Transverse colon (tissue), 4 donors: ENCODE measurements around the gene TRIM45.

Experiments
- POLR2A ChIP-seq: fragments of 450-650 bp; IDR thresholded peaks from one replicate; pipeline ENCODE4 v1.6.1; 2016; ENCODE audit warnings: antibody characterized with exemption, mild to moderate bottlenecking, moderate library complexity
- POLR2AphosphoS5 ChIP-seq, 3 donors: sonication (generic); formaldehyde crosslinking; IDR thresholded peaks; one replicate each; pipeline ENCODE4 v1.6.1; 2016; ENCODE audit warnings: antibody characterized with exemption in 3 of 3
- TF ChIP-seq, protein P1 (sequence below), 5 experiments: fragments of 200-600 bp in 3 of 5; fragments of 450-650 bp in 2 of 5; sonication (generic) in 3 of 5; IDR thresholded peaks; 1 replicate in 2 of 5; 2 replicates in 3 of 5; pipeline ENCODE4 v1.5.1; 2016 to 2017; ENCODE audit warnings: antibody characterized with exemption in 5 of 5, inconsistent platforms in 3 of 5, mild to moderate bottlenecking in 2 of 5, moderate library complexity in 1 of 5

- TF ChIP-seq, protein P1, sequence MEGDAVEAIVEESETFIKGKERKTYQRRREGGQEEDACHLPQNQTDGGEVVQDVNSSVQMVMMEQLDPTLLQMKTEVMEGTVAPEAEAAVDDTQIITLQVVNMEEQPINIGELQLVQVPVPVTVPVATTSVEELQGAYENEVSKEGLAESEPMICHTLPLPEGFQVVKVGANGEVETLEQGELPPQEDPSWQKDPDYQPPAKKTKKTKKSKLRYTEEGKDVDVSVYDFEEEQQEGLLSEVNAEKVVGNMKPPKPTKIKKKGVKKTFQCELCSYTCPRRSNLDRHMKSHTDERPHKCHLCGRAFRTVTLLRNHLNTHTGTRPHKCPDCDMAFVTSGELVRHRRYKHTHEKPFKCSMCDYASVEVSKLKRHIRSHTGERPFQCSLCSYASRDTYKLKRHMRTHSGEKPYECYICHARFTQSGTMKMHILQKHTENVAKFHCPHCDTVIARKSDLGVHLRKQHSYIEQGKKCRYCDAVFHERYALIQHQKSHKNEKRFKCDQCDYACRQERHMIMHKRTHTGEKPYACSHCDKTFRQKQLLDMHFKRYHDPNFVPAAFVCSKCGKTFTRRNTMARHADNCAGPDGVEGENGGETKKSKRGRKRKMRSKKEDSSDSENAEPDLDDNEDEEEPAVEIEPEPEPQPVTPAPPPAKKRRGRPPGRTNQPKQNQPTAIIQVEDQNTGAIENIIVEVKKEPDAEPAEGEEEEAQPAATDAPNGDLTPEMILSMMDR (IDR thresholded peaks at IDR 0.05): no peak
- TF ChIP-seq POLR2AphosphoS5 (IDR thresholded peaks at IDR 0.05) (no peak), POLR2A (no peak)
These were observed 3.9 kb downstream of the TRIM45 start for GRCh38 chr1:117117697-117118096.
